ENCODE data around the gene C14orf180. TPM values are rescaled to one million over a fixed set of nuclear protein-coding genes. Genes with fewer than 3 reads are reported as not detected.

Gene C14orf180
- total RNA-seq, 1 experiment from 2014 or later = not detected

GRCh38 chr14:104583424-104584306, 4.1 kb downstream of the C14orf180 start:
- Histone ChIP-seq H3K18ac (ENCODE audit: insufficient read length, low read depth, low read length) (no peak overlapping the region), H4K91ac (ENCODE audit: insufficient read length, low read depth, low read length) (no peak overlapping the region), H3K9me3 (ENCODE audit: control insufficient read depth, low read depth, low read length) (no peaks in the 10 kb centered on the region), H2BK20ac (ENCODE audit: low read depth, low read length, poor library complexity, severe bottlenecking) (no peak overlapping the region), H3K23me2 (ENCODE audit: insufficient read length, low read depth, low read length, poor library complexity, severe bottlenecking) (no peaks in the 10 kb centered on the region), H3K79me1 (ENCODE audit: insufficient read depth, low read depth, low read length, poor library complexity, severe bottlenecking) (no peaks in the 10 kb centered on the region), H3K14ac (ENCODE audit: insufficient read depth, low read length) (no peak overlapping the region), H3T11ph (ENCODE audit: low read length) (no peak overlapping the region), H2BK15ac (ENCODE audit: low read depth, low read length) (no peak overlapping the region), H2AK5ac (ENCODE audit: insufficient read length, low read length) (no peak overlapping the region), H2BK12ac (ENCODE audit: insufficient read length, low read depth, low read length) (no peak overlapping the region), H2AFZ (ENCODE audit: low read length) (no peak overlapping the region), H3K4me2 (ENCODE audit: insufficient read depth, insufficient read length, low read length) (no peak overlapping the region), H4K20me1 (ENCODE audit: control insufficient read depth, insufficient read depth, insufficient read length) (no peaks in the 10 kb centered on the region), H4K8ac (replicated peaks; ENCODE audit: insufficient read length, low read depth, low read length) (no peak overlapping the region), H3K23ac (ENCODE audit: insufficient read length, low read depth, low read length) (no peak overlapping the region), H3K27ac (ENCODE audit: insufficient read length, low read depth, low read length) (no peak overlapping the region), H3K9ac (ENCODE audit: extremely low read depth, insufficient read length, low read length) (no peak overlapping the region), H3K4ac (ENCODE audit: low read depth, low read length) (no peak overlapping the region), H3K56ac (ENCODE audit: insufficient read length, low read depth, low read length) (no peak overlapping the region), H2BK5ac (ENCODE audit: insufficient read length, low read length) (no peak overlapping the region), H2BK120ac (ENCODE audit: low read depth, low read length, poor library complexity, severe bottlenecking) (no peak overlapping the region), H3K4me1 (ENCODE audit: insufficient read depth, low read length) (no peaks in the 10 kb centered on the region), H4K5ac (ENCODE audit: insufficient read length, low read depth, low read length) (no peak overlapping the region), H3K79me2 (ENCODE audit: insufficient read depth, low read length) (no peaks in the 10 kb centered on the region), H3K27me3 (ENCODE audit: insufficient read depth, low read length) (no peaks in the 10 kb centered on the region)
- Mint-ChIP-seq H3K36me3 (ENCODE audit: insufficient read depth in 1 of 3, low read depth in 3 of 3) (no peaks in the 10 kb centered on the region), H3K27me3 (ENCODE audit: low read depth) (peaks cover 2% of the 10 kb centered on the region), H3K4me1 (peaks cover 0 to 4% of the 10 kb centered on the region in 2 experiments; a peak in 1 of 4 replicates), H3K27ac (no peak overlapping the region; a peak in 2 of 7 replicates), H3K9me3 (no peaks in the 10 kb centered on the region; a peak in 1 of 5 replicates), H3K4me3 (no peak overlapping the region)
- no peak for TF ChIP-seq CTCF (conservative IDR thresholded peaks at IDR 0.05)
- DNase-seq = no peak
- no CpG with 5 or more reads among the region's 27 CpGs for WGBS (ENCODE audit: extremely low coverage, insufficient read length, low lambda C conversion rate)

Data from H9 (cell line).